ENCODE measurements around the gene PLCB3. TPM values are rescaled to one million over a fixed set of nuclear protein-coding genes. Genes with fewer than 3 reads are reported as not detected.
A peak's percentile ranks its signal among the peaks of the same experiment; 100 is the strongest.
"Not testable (repeated sequence)": the region's sequence is repeated elsewhere in the genome, so short reads cannot be mapped to it uniquely, and the experiment has no call there.

Gene PLCB3
- total and polyA plus RNA-seq, 2 experiments from 2014 or later = 10.6 to 24.7 TPM

- Histone ChIP-seq H3K4me3 (no peak overlapping the region), H3K27ac (no peak overlapping the region), H3K36me3 (peaks cover 5% of the 10 kb centered on the region), H3K9me3 (ENCODE audit: low read depth) (no peaks in the 10 kb centered on the region), H3K4me1 (ENCODE audit: low read depth) (no peaks in the 10 kb centered on the region), H3K27me3 (no peaks in the 10 kb centered on the region)
- TF ChIP-seq, protein P1, sequence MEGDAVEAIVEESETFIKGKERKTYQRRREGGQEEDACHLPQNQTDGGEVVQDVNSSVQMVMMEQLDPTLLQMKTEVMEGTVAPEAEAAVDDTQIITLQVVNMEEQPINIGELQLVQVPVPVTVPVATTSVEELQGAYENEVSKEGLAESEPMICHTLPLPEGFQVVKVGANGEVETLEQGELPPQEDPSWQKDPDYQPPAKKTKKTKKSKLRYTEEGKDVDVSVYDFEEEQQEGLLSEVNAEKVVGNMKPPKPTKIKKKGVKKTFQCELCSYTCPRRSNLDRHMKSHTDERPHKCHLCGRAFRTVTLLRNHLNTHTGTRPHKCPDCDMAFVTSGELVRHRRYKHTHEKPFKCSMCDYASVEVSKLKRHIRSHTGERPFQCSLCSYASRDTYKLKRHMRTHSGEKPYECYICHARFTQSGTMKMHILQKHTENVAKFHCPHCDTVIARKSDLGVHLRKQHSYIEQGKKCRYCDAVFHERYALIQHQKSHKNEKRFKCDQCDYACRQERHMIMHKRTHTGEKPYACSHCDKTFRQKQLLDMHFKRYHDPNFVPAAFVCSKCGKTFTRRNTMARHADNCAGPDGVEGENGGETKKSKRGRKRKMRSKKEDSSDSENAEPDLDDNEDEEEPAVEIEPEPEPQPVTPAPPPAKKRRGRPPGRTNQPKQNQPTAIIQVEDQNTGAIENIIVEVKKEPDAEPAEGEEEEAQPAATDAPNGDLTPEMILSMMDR (IDR thresholded peaks at IDR 0.05; ENCODE audit: low read depth, low read length) = no peak
- peak in 1 of 2 donors; percentile 42 for DNase-seq (ENCODE audit: low read depth in 1 of 2, low spot score in 1 of 2)
Measured at GRCh38 chr11:64313491-64314145, 62.3 kb downstream of the PLCB3 start.

GRCh38 chr11:64314146-64314804 lies 62.9 kb downstream of the PLCB3 start:
- H3K27ac ChIP-seq = no peak overlapping the region
- DNase-seq (ENCODE audit: low read depth in 1 of 2, low spot score in 1 of 2) = no peak
- TF ChIP-seq, protein P1 (IDR thresholded peaks at IDR 0.05; ENCODE audit: low read depth, low read length) = peak; percentile 19
- peaks cover 5% of the 10 kb centered on the region for H3K4me1 ChIP-seq (ENCODE audit: low read depth)
- H3K9me3 ChIP-seq (ENCODE audit: low read depth) = no peaks in the 10 kb centered on the region
- no peaks in the 10 kb centered on the region for H3K27me3 ChIP-seq
- H3K4me3 ChIP-seq = no peak overlapping the region
- peaks cover 5% of the 10 kb centered on the region for H3K36me3 ChIP-seq

DNA sequence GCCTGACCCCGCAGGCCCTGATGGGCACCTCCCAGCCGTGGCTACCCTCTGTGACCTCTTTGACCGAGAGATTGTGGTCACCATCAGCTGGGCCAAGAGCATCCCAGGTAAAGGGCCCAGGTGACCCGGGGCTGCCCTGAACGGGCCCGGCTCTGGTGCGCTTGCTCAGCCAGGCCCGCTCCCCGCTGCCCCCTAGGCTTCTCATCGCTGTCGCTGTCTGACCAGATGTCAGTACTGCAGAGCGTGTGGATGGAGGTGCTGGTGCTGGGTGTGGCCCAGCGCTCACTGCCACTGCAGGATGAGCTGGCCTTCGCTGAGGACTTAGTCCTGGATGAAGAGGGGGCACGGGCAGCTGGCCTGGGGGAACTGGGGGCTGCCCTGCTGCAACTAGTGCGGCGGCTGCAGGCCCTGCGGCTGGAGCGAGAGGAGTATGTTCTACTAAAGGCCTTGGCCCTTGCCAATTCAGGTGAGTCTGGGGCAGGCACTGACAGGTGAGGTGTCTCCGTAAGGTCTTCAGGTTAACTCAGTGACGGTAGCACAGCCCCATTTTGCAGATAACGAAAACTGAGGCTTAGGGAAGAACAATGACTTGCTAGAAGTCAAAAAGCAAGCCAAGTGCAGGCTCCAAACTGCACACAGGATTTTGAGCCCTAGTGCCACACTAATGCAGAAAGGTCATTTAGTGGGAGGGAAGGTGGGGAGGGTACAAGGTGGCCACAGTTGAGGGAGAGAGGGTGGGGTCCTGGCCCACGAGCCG lies 63.7 kb downstream of the PLCB3 start:
- no peak overlapping the region for H3K27ac ChIP-seq
- no peak for DNase-seq (ENCODE audit: low read depth in 1 of 2, low spot score in 1 of 2)
- peaks cover 5% of the 10 kb centered on the region for H3K36me3 ChIP-seq
- TF ChIP-seq, protein P1 (IDR thresholded peaks at IDR 0.05; ENCODE audit: low read depth, low read length) = no peak
- H3K27me3 ChIP-seq = no peaks in the 10 kb centered on the region
- peaks cover 6% of the 10 kb centered on the region for H3K4me1 ChIP-seq (ENCODE audit: low read depth)
- no peaks in the 10 kb centered on the region for H3K9me3 ChIP-seq (ENCODE audit: low read depth)
- H3K4me3 ChIP-seq = no peak overlapping the region

- peak overlapping the region; percentile 60 for H3K4me3 ChIP-seq
Measured at GRCh38 chr11:64315667-64316526, 64.6 kb downstream of the PLCB3 start.

DNA sequence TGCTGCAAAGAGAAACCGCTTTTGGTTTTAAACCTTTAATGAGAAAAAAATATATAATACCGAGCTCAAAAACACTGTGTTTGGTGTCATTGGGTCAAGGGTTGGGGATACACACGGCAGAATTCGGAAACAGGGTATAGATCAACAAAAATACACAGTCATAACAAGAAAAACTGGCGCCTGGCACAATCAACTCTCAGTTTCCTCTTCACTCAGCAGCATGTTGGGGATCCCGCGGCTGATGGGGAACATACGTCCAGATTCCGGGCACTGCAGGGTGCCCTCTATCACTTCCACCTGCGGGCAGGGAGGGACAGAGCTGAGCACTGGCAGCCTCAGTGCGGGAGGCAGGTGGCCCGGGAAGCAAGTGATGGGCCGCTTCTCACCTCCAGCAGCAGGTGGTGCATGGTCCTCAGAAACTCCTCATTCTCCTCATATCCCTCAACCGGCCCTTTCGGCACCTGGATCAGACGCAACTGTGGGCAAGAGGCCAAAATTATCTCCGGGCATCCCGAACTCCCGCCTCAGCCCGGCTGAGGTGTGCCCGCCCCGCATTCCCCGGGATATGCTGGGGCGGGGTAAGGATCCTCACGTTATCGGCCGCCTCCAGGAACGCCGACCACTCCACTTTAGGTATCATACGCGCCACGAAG lies 65.5 kb downstream of the PLCB3 start:
- peak overlapping the region; percentile 95 for H3K27ac ChIP-seq
- H3K36me3 ChIP-seq = peaks cover 5% of the 10 kb centered on the region
- peak overlapping the region; percentile 60 for H3K4me3 ChIP-seq
- no peaks in the 10 kb centered on the region for H3K27me3 ChIP-seq
- DNase-seq (ENCODE audit: low read depth in 1 of 2, low spot score in 1 of 2) = peak in 1 of 2 donors; percentile 15
- TF ChIP-seq, protein P1 (IDR thresholded peaks at IDR 0.05; ENCODE audit: low read depth, low read length) = no peak
- H3K9me3 ChIP-seq (ENCODE audit: low read depth) = no peaks in the 10 kb centered on the region
- peaks cover 6% of the 10 kb centered on the region for H3K4me1 ChIP-seq (ENCODE audit: low read depth)

More at GRCh38 chr11:64315667-64316526, 64.6 kb downstream of the PLCB3 start:
- not testable (repeated sequence) for DNase-seq (ENCODE audit: low read depth in 1 of 2, low spot score in 1 of 2); H3K4me1 ChIP-seq (ENCODE audit: low read depth); H3K9me3 ChIP-seq (ENCODE audit: low read depth); H3K27me3 ChIP-seq; H3K36me3 ChIP-seq
- H3K27ac ChIP-seq = peak overlapping the region; percentile 95

All from cardiac muscle cell (in vitro differentiated cells and primary cell).